ENCODE results near the gene CEP112. TPM values are rescaled to one million over a fixed set of nuclear protein-coding genes. Genes with fewer than 3 reads are reported as not detected.

CEP112 gene
- total and polyA plus RNA-seq, 2 experiments from 2014 or later: 4.0 to 4.3 TPM

- no peak overlapping the region for H2AFZ ChIP-seq
- no peaks in the 10 kb centered on the region for H3K36me3 Mint-ChIP-seq (ENCODE audit: low read depth)
Observed at GRCh38 chr17:65630502-65630901, 561.4 kb downstream of the CEP112 start.

More at GRCh38 chr17:65630502-65630901, 561.4 kb downstream of the CEP112 start:
- TF ChIP-seq STAT1 (IDR thresholded peaks at IDR 0.05; ENCODE audit: unreplicated experiment): no peak
- TF ChIP-seq ZNF331 (CRISPR knock-in tag; IDR thresholded peaks at IDR 0.05; ENCODE audit: low read depth): no peak
- no peak for TF ChIP-seq POLR2AphosphoS5 (IDR thresholded peaks at IDR 0.05; ENCODE audit: low read depth)
- no peak for TF ChIP-seq NANOG (IDR thresholded peaks at IDR 0.05; ENCODE audit: borderline replicate concordance)
- TF ChIP-seq REST (IDR thresholded peaks at IDR 0.05; ENCODE audit: unreplicated experiment): no peak
- no peak for TF ChIP-seq JUNB (IDR thresholded peaks at IDR 0.05; ENCODE audit: unreplicated experiment)
- no peak for TF ChIP-seq EZH2 (IDR thresholded peaks at IDR 0.05; ENCODE audit: low read depth, unreplicated experiment)
- TF ChIP-seq EZH2phosphoT487 (IDR thresholded peaks at IDR 0.05; ENCODE audit: unreplicated experiment): no peak
- TF ChIP-seq ZNF114 (CRISPR knock-in tag; IDR thresholded peaks at IDR 0.05): no peak
- TF ChIP-seq CREB1 (CRISPR knock-in tag; IDR thresholded peaks at IDR 0.05; ENCODE audit: low read depth): no peak
- no peak for TF ChIP-seq ZNF462 (CRISPR knock-in tag; IDR thresholded peaks at IDR 0.05)
- TF ChIP-seq CTCF (conservative IDR thresholded peaks at IDR 0.05; ENCODE audit: low read depth in 2 of 2): no peak
- no peak for TF ChIP-seq ETS1 (IDR thresholded peaks at IDR 0.05)
- H3K4me1 ChIP-seq (ENCODE audit: insufficient read depth): no peaks in the 10 kb centered on the region; the same call in 1 of the 2 replicates
- no peak overlapping the region for H3K27ac ChIP-seq (ENCODE audit: low read depth)
- H3K27me3 ChIP-seq (ENCODE audit: insufficient read depth): no peaks in the 10 kb centered on the region
- no peak overlapping the region for H3K4me3 ChIP-seq
- H3K4me1 Mint-ChIP-seq: peaks cover 24% of the 10 kb centered on the region
- H3K9me2 ChIP-seq (ENCODE audit: insufficient read depth): no peaks in the 10 kb centered on the region
- H3K4me3 Mint-ChIP-seq: no peak overlapping the region
- H3F3A ChIP-seq (replicated peaks; ENCODE audit: low read depth): no peaks in the 10 kb centered on the region
- H3K36me3 ChIP-seq (ENCODE audit: insufficient read depth): no peaks in the 10 kb centered on the region
- H3K27ac Mint-ChIP-seq: no peak overlapping the region
- H4K20me1 ChIP-seq (replicated peaks; ENCODE audit: insufficient read depth): no peaks in the 10 kb centered on the region
- H3K4me2 ChIP-seq: no peak overlapping the region
- H3K27me3 Mint-ChIP-seq (ENCODE audit: insufficient read depth, low read depth, poor library complexity): peaks cover 7% of the 10 kb centered on the region
- H3K9me3 Mint-ChIP-seq: no peaks in the 10 kb centered on the region
- ATAC-seq (no peak), DNase-seq (ENCODE audit: low spot score) (no peak)
- no peaks in the 10 kb centered on the region for H3K79me2 ChIP-seq (replicated peaks; ENCODE audit: insufficient read depth)
